Neutrophil (primary cell): ENCODE measurements around the gene AMOTL1.

Experiments
- H3K27ac ChIP-seq: fragments of 200-600 bp; sonication (generic); 2 replicates; pipeline ENCODE4 v1.5.1; 2016; ENCODE audit warnings: mild to moderate bottlenecking, moderate library complexity
- H3K27me3 ChIP-seq: fragments of 200-600 bp; sonication (generic); 2 replicates; pipeline ENCODE4 v1.6.0; 2016; ENCODE audit warnings: mild to moderate bottlenecking
- H3K36me3 ChIP-seq: fragments of 200-600 bp; sonication (generic); 2 replicates; pipeline ENCODE4 v1.5.1; 2017
- H3K4me1 ChIP-seq, 2 experiments: fragments of 200-600 bp in 1 of 2; sonication (generic) in 1 of 2; 1 replicate in 1 of 2; 2 replicates in 1 of 2; pipeline versions ENCODE4 v1.5.1 to v1.6.1; 2013 to 2016; ENCODE audit warnings: low read depth in 1 of 2, low read length in 1 of 2, mild to moderate bottlenecking in 1 of 2, moderate library complexity in 1 of 2; ENCODE audit not compliant: control insufficient read depth in 1 of 2, insufficient read depth in 1 of 2
- H3K4me3 ChIP-seq, 2 experiments: fragments of 200-600 bp in 1 of 2; sonication (generic) in 1 of 2; 1 replicate in 1 of 2; 2 replicates in 1 of 2; pipeline ENCODE4 v1.5.1; 2013 to 2016; ENCODE audit warnings: low read depth in 1 of 2, low read length in 1 of 2, mild to moderate bottlenecking in 1 of 2, moderate library complexity in 1 of 2
- H3K9me3 ChIP-seq: fragments of 200-600 bp; sonication (generic); 2 replicates; pipeline ENCODE4 v1.5.1; 2016
- TF ChIP-seq, protein P1 (sequence below): fragments of 200-600 bp; sonication (generic); IDR thresholded peaks from 2 replicates; pipeline ENCODE4 v1.5.1; 2016; ENCODE audit warnings: antibody characterized with exemption

The AMOTL1 gene

DNA sequence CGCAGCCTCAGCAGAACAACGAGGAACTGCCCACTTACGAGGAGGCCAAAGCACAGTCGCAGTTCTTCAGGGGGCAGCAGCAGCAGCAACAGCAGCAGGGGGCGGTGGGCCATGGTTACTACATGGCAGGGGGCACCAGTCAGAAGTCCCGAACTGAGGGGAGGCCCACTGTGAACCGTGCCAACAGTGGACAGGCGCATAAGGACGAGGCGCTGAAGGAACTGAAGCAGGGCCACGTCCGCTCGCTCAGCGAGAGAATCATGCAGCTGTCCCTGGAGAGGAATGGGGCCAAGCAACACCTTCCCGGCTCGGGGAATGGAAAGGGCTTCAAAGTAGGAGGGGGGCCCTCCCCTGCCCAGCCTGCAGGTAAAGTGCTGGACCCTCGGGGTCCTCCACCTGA lies 31.6 kb downstream of the AMOTL1 start:
- Histone ChIP-seq H3K9me3 (no peaks in the 10 kb centered on the region), H3K27me3 (no peaks in the 10 kb centered on the region), H3K4me1 (peaks cover 0 to 11% of the 10 kb centered on the region in 2 experiments), H3K36me3 (no peaks in the 10 kb centered on the region), H3K27ac (no peak overlapping the region), H3K4me3 (no peak overlapping the region)
- TF ChIP-seq, protein P1, sequence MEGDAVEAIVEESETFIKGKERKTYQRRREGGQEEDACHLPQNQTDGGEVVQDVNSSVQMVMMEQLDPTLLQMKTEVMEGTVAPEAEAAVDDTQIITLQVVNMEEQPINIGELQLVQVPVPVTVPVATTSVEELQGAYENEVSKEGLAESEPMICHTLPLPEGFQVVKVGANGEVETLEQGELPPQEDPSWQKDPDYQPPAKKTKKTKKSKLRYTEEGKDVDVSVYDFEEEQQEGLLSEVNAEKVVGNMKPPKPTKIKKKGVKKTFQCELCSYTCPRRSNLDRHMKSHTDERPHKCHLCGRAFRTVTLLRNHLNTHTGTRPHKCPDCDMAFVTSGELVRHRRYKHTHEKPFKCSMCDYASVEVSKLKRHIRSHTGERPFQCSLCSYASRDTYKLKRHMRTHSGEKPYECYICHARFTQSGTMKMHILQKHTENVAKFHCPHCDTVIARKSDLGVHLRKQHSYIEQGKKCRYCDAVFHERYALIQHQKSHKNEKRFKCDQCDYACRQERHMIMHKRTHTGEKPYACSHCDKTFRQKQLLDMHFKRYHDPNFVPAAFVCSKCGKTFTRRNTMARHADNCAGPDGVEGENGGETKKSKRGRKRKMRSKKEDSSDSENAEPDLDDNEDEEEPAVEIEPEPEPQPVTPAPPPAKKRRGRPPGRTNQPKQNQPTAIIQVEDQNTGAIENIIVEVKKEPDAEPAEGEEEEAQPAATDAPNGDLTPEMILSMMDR, result no peak

DNA sequence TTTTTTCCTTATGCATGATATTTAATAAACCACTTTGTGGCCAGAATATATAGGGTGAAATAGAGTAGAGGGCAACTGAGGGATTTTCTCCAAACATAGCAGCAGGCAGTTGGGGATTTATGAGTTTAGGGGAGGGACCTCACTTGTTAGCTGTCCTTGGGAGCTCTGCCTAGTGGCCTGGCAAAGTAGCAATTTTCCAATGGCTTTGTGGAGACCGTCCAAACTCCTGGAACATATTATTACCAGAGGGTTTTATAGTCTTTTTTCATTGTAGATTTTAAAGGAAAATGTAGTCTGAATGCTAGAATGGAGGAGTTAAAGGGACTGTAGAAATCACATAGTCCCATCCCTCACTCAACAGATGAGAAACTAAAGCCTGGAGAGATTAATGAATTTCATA lies 32.3 kb downstream of the AMOTL1 start:
- H3K4me1 ChIP-seq, result peaks cover 0 to 4% of the 10 kb centered on the region in 2 experiments
- TF ChIP-seq, protein P1, result no peak
- no peak overlapping the region for H3K27ac ChIP-seq
- H3K4me3 ChIP-seq, result no peak overlapping the region
- H3K36me3 ChIP-seq, result no peaks in the 10 kb centered on the region
- no peaks in the 10 kb centered on the region for H3K9me3 ChIP-seq
- H3K27me3 ChIP-seq, result no peaks in the 10 kb centered on the region

DNA sequence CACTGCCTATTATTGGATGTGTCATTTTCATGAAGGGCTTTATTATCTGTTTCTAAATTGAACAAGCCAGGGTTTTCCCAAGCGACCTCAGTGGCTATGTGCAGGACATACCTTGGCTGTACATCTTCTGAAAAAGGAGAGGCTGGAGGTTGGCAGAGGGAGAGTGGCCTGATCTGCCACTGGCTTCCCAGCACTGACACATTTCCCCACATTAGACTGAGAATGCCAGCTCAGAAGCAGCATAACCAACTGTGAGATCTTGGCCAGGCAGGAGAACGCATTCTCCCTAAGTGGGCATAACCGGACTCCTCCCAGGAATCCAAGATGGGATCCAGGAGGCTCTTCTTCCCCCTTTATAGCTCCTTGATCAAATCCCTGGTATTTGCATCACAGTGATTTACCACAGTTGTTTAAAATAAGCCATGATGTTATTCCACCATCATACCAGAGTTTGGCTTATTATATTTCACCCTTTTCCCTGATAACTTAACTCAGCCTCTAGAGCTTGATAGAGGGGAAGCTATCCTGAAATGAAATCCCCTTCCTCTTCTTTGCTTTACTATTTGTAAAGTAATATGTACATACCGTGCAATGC lies 33.8 kb downstream of the AMOTL1 start:
- Histone ChIP-seq H3K4me3 (no peak overlapping the region), H3K4me1 (no peaks in the 10 kb centered on the region), H3K9me3 (no peaks in the 10 kb centered on the region), H3K27me3 (no peaks in the 10 kb centered on the region), H3K36me3 (no peaks in the 10 kb centered on the region), H3K27ac (no peak overlapping the region)
- TF ChIP-seq, protein P1, result no peak

DNA sequence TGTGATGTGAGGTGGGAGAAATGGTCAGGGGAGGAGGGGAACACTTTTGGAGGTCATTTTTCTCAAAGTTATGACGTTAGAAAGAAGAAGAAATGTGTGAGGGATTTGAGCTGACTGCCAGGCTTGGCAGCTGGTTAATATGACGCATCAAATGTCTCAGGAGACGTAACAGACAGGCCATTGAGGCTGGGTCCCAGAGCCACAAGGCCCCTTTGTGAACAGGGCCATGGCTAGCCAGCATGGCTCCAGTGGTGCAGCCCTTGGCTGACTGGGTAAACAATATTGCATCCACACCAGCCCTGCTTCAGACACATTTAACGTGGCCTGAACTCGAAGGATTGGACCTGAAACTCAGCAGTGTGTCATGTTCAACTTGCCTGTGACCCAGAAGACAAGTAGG lies 34.3 kb downstream of the AMOTL1 start:
- Histone ChIP-seq H3K4me1 (no peaks in the 10 kb centered on the region), H3K27me3 (no peaks in the 10 kb centered on the region), H3K9me3 (no peaks in the 10 kb centered on the region), H3K27ac (no peak overlapping the region), H3K4me3 (no peak overlapping the region), H3K36me3 (no peaks in the 10 kb centered on the region)
- TF ChIP-seq, protein P1, result no peak

DNA sequence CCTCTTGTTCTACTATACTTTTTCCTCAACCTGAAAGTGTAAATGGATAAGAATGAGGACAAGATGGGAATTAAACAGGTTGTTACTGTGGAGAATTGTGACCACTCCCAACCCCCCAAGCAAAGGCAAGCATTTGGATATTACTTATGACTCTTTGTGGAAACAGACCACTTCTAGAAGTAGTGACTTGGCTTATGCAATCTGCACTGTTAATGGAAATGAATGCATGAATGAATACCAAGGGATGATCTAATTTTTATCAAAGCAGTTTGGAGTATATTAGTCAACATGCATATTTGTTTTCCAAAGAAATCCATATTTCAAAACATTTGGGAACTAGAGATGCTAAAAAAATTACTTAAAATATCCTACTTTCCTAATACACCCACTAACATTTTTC lies 35.3 kb downstream of the AMOTL1 start:
- Histone ChIP-seq H3K4me3 (no peak overlapping the region), H3K9me3 (no peaks in the 10 kb centered on the region), H3K27me3 (no peaks in the 10 kb centered on the region), H3K4me1 (no peaks in the 10 kb centered on the region), H3K36me3 (no peaks in the 10 kb centered on the region), H3K27ac (no peak overlapping the region)
- TF ChIP-seq, protein P1, result no peak

DNA sequence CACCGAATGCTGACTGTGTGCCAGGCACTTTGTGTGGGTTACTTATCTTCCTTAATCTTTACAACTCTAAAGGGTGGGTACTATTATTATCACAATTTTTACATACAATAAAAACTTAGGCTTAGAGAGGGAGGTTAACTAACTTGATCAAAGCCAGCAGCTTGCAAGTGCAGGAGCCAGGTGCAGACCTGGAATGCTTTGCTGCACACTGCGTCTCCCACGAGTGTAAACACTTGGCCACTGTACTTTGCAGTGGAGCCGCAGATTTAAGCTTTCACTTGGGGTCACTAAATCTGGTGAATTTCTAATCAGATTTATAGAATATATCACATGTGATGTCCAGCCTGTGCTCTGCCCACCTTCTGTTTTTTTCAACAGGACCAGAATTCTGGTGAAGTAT lies 36.7 kb downstream of the AMOTL1 start:
- TF ChIP-seq, protein P1, result no peak
- Histone ChIP-seq H3K27me3 (no peaks in the 10 kb centered on the region), H3K36me3 (no peaks in the 10 kb centered on the region), H3K9me3 (no peaks in the 10 kb centered on the region), H3K4me1 (no peaks in the 10 kb centered on the region), H3K4me3 (no peak overlapping the region), H3K27ac (no peak overlapping the region)
